Measurements from ENCODE around the gene TULP1.
A peak's percentile ranks its signal among the peaks of the same experiment; 100 is the strongest.

Gene TULP1

DNA sequence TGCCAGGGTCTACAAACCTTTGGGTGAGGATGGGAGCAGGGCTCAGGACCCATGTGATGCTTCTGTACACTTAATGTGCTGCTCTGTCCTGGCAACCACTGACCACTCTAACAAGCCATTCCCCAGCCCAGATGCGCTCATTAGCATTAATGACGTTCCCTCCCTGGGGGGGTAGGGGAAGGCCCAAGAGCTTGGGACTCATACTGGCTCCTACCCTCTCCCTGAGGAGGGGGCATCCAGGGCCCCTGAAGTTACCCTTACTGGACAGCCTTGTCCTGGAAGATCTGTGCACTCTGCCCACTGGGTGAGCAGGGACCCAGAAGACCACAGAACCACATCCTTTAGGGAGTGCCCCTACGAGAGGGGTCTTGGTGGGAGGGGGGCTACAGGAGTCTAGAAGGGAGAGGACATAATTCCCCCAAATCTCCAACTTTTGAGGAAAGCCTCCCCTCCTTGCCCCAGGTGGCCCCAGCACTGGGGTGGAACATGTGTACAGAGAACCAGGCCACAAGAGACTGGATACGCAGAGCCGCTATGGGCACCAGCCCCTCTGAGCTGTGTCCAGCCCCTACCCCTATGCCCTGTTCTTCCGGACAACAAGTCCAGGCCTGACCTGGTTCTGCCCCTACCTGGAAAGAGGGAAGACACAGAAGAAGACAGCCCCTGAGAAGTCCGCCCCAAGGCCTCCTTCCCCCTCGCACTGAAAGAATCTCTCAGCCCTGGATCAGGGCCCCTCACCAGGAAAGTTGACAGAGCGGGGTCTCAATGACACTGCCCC lies 17.2 kb downstream of the TULP1 start:
- DNase-seq, result no peak
- Histone ChIP-seq H3K36me3 (peaks cover 38% of the 10 kb centered on the region), H3K27ac (peak overlapping the region; percentile 89), H3K9me3 (ENCODE audit: severe bottlenecking) (no peaks in the 10 kb centered on the region), H3K27me3 (ENCODE audit: insufficient read depth, low read depth, severe bottlenecking) (no peaks in the 10 kb centered on the region), H3K4me3 (ENCODE audit: low read depth, low read length) (peak overlapping the region; percentile 61)
- TF ChIP-seq CTCF (IDR thresholded peaks at IDR 0.05; ENCODE audit: low read depth, low read length), result no peak

DNA sequence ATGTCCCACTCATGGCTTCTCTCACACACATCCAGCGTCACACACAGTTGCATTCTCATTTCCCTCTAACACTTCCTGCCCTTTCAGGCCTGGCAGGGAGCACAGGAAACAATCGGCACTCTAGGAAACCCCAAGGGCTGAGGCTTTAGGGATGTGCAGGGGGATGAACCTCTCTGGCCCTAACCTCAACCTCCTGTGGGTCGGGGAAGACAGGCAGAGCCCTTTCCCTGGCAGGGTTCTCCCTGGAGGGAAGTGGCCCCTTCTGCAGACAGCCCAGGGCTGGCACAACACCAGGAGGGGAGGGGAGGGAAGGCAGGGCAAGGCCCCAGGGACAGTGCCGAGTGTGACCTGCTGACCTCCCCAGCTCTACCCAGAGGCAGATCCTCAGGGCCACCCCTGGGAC lies 18.5 kb downstream of the TULP1 start:
- no peak for TF ChIP-seq CTCF (IDR thresholded peaks at IDR 0.05; ENCODE audit: low read depth, low read length)
- Histone ChIP-seq H3K27me3 (ENCODE audit: insufficient read depth, low read depth, severe bottlenecking) (no peaks in the 10 kb centered on the region), H3K4me3 (ENCODE audit: low read depth, low read length) (no peak overlapping the region), H3K36me3 (peaks cover 32% of the 10 kb centered on the region), H3K27ac (no peak overlapping the region), H3K9me3 (ENCODE audit: severe bottlenecking) (no peaks in the 10 kb centered on the region)
- no peak for DNase-seq

- Histone ChIP-seq H3K27me3 (ENCODE audit: insufficient read depth, low read depth, severe bottlenecking) (no peaks in the 10 kb centered on the region), H3K4me3 (ENCODE audit: low read depth, low read length) (no peak overlapping the region), H3K9me3 (ENCODE audit: severe bottlenecking) (no peaks in the 10 kb centered on the region), H3K36me3 (peaks cover 24% of the 10 kb centered on the region), H3K27ac (peak overlapping the region; percentile 98)
- TF ChIP-seq CTCF (IDR thresholded peaks at IDR 0.05; ENCODE audit: low read depth, low read length), result no peak
- no peak for DNase-seq
Measured at GRCh38 chr6:35493307-35493983, 19.3 kb downstream of the TULP1 start.

GRCh38 chr6:35492974-35493284 lies 19.8 kb downstream of the TULP1 start:
- peaks cover 19% of the 10 kb centered on the region for H3K36me3 ChIP-seq
- H3K9me3 ChIP-seq (ENCODE audit: severe bottlenecking), result no peaks in the 10 kb centered on the region
- no peak overlapping the region for H3K4me3 ChIP-seq (ENCODE audit: low read depth, low read length)
- peak overlapping the region; percentile 98 for H3K27ac ChIP-seq
- no peak for DNase-seq
- TF ChIP-seq CTCF (IDR thresholded peaks at IDR 0.05; ENCODE audit: low read depth, low read length), result no peak
- H3K27me3 ChIP-seq (ENCODE audit: insufficient read depth, low read depth, severe bottlenecking), result no peaks in the 10 kb centered on the region

DNA sequence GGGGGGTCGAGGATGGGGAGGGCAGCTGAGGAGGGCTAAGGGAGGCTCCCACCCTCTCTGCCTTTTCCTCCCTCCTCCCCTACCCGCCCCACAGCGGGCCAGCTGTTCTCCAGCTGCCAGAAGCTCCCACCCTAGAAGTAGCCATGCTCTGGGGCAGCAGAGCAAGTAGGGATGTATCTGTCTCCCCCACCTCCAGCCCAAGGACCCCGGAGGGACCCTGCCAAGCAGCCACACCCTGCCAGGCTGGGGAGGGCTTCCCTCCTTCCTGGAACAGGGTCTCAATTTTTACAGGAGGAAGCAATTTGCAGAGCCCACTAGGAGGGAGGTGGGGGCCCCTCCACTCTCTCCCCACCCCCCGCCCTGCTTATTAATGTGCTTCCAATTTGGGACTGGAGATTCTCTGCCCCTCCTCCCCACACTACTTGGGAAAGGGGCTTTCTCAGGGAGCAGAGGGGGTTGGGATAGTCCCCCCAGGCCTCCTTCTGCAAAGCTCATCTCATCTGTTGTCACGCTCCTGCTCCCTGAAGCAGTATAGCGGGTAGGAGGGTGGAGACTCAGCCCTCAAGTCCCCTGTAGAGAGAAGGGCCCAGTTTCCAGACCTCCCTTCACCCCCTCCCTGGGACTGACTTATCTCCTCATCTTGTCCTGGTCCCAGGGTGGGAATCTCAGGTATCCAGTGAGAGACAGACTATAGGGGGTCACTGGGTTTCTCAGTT lies 20.3 kb downstream of the TULP1 start:
- Histone ChIP-seq H3K27ac (peak overlapping the region; percentile 98), H3K9me3 (ENCODE audit: severe bottlenecking) (no peaks in the 10 kb centered on the region), H3K36me3 (peaks cover 14% of the 10 kb centered on the region), H3K27me3 (ENCODE audit: insufficient read depth, low read depth, severe bottlenecking) (no peaks in the 10 kb centered on the region), H3K4me3 (ENCODE audit: low read depth, low read length) (no peak overlapping the region)
- DNase-seq, result no peak
- TF ChIP-seq CTCF (IDR thresholded peaks at IDR 0.05; ENCODE audit: low read depth, low read length), result no peak

Data from WERI-Rb-1 (cell line).